GM20431 (cell line): ENCODE measurements around the gene CEP170B.
"Not testable (repeated sequence)": the region's sequence is repeated elsewhere in the genome, so short reads cannot be mapped to it uniquely, and the experiment has no call there.

Source experiments
- in situ Hi-C: fragments of 300-500 bp; cut with MseI, MboI; formaldehyde crosslinking; loops from one replicate; pipeline ENCODE4 v1.15.0; 2020; ENCODE audit warnings: low sequenced_read_pairs; ENCODE audit not compliant: unreplicated experiment

Gene CEP170B

GRCh38 chr14:104877066-104877805 is 12.2 kb downstream of the CEP170B start:
- in situ Hi-C loops, result no loop called here

DNA sequence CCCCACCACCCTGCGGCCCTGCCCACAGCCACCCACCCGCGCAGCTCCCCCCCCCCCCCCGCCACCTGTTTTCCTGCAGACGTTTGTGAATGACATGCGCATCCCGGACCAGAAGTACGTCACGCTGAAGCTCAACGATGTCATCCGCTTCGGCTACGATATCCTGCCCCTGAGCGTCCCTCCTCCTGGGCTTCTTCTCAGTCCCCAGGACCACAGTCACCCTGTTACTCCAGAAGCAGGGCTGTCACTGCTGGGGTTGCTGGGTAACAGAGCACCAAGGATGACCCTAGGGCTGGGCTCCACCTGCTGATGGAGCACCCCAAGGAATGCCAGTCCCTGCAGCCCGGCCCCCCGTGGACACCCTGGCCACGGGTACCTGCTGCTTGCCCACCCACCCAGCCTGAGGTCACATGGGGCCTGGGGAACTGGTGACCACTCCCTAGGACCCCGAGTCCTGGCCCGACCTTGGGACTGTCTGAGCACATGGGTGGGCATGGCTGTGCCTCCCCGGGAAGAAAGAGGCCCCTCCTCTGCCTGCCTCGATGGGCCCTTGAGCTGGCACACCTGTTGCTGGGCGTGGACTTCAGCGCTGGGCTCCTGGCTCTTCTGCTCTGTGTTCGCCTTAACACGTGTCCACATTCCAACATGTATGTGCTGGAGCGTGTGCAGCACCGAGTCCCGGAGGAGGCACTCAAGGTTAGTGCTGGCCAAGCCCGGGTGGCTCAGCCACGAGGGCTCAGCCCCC is 12.9 kb downstream of the CEP170B start:
- in situ Hi-C loops, result no loop called here

GRCh38 chr14:104878582-104878981 is 13.5 kb downstream of the CEP170B start:
- in situ Hi-C loops, result no loop called here

DNA sequence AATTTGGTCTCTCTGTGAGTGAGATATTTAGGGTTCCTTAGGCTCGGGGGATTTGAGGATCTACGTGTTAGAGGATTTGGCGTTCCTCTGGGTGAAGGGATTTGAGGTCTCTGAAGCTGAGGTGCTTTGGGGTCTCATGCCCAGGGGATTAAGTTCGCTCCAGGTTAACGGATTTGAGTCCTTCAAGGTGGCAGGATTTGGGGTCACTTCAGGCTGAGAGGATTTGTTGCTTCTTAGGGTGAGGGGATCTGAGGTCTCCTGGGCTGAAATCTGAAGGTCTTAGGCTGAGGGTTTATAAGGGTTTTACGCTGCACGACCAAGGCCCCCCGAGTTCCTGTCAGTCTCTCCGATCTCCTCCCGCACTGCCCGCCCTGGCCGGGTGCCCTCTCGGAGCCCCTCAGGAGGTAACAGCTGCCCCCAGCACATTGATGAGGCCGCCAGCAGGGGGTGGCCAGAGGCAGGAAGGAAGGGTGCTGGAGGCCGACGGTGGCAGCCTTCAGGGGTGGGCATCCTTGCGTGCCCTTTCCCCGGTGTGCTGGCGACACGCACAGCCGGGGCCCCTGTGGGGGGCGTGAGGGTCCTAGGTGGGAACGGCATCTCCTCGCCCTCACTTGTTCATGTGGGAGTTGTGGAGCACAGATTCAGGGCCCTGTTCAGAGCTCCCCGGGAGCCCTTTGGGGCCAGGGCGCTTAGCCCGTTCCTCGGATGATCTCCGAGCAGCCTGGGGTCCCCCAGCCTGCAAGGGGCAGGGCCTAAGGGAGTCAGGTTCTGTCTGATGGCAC is 14.3 kb downstream of the CEP170B start:
- in situ Hi-C loops, result no loop called here

- in situ Hi-C loops, result no loop called here
These were observed 15.0 kb downstream of the CEP170B start for GRCh38 chr14:104879983-104880565.

- in situ Hi-C loops, result no loop called here
These were observed 15.6 kb downstream of the CEP170B start for GRCh38 chr14:104880584-104881210.

GRCh38 chr14:104881369-104881979 is 16.4 kb downstream of the CEP170B start:
- in situ Hi-C loops, result no loop called here

DNA sequence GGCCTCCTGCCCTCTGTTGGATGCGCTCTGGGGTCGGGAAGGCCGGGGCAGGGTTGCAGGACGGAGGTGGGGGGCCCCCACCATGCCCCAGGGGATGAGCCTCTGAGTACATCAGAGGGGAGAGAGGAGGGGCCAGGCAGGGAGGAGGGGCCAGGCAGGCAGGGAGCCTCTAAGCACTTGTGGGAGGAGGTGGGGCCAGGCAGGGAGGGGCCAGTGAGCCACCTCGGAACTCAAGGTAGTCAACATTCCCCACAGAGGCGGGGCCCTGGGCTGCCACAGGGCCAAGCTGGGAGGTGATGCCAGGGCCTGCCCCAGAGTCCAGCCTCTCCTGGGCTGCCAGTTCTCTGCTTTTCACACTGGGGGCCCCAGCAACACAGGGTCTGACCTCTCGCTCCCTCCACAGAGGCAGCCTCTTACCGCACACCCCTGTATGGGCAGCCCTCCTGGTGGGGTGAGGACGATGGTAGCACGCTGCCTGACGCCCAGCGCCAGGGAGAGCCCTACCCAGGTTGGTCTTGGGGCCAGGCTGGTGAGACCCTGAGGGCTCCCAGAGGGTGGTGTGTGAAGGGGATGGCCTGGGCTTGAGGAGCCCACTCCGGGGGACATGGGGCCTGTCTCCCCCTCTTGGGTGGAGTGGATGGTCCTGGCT is 17.4 kb downstream of the CEP170B start:
- in situ Hi-C loops, result no loop called here

- in situ Hi-C loops, result no loop called here
These were observed 18.1 kb downstream of the CEP170B start for GRCh38 chr14:104882991-104883660.

DNA sequence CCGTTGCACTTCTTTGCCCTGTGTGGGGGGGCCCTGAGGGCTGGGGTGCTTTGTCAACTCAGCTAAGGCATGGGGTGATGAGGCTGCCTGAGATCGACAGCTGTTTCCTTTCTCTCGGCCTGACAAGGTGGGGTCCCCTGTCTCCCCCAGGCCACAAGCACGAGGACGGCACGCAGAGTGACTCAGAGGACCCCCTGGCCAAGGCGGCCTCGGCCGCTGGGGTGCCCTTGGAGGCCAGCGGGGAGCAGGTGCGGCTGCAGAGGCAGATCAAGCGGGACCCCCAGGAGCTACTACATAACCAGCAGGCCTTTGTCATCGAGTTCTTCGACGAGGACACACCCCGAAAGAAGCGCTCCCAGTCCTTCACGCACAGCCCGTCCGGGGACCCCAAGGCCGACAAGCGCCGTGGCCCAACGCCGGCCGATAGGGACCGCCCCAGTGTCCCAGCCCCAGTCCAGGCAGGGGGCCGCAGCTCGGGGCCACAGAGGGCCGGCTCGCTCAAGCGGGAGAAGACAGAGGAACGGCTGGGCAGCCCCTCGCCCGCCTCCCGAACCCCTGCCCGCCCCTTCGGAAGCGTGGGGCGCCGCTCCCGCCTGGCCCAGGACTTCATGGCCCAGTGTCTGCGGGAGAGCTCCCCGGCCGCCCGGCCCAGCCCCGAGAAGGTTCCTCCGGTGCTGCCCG is 18.8 kb downstream of the CEP170B start:
- in situ Hi-C loops, result no loop called here

- in situ Hi-C loops, result not testable (repeated sequence)
These were observed 19.3 kb downstream of the CEP170B start for GRCh38 chr14:104884381-104884780.

DNA sequence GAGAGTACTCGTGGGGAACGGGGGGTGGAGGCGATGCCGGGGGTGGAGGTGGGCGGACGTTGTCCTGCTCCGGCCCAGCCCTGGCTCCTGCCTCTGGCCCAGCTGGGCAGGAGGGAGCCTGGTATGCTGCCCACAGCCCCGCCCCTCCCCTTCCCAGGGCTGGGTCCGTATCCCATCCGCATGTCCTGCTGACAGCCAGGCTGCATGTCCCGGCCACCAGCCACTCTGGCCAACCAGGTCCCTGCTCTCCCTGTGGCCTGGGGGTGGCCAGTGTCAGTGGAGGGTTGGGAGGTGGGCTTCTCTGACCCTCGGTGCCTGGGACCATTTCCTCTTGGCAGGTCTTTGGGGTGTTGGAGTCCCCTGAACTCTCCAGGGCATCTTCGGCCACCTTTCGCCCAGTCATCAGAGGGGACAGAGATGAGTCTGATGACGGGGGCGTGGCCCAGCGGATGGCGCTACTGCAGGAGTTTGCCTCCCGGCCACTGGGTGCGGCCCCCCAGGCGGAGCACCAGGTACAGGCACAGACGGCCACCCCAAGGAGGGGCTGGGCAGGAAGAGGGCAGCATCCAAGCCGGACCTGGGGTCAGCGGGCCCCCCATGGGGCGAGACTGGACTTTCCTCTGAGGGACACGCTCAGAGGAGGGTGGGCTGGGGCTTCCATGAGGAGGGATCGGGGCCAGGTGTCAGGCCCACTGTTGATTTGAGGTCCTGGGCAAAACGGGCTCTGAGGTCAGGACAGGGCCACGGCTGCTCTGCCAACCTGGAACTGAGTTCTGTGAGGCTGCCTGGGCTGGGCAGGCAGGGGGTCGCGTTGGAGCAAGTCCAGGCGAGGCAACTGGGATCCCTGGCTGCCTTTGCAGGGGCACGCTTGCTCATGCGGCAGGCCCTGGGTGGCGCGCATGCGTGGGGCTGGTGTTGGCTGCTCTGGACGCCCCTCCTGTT is 20.2 kb downstream of the CEP170B start:
- in situ Hi-C loops, result no loop called here

- in situ Hi-C loops, result no loop called here
These were observed 21.1 kb downstream of the CEP170B start for GRCh38 chr14:104885973-104886689.

DNA sequence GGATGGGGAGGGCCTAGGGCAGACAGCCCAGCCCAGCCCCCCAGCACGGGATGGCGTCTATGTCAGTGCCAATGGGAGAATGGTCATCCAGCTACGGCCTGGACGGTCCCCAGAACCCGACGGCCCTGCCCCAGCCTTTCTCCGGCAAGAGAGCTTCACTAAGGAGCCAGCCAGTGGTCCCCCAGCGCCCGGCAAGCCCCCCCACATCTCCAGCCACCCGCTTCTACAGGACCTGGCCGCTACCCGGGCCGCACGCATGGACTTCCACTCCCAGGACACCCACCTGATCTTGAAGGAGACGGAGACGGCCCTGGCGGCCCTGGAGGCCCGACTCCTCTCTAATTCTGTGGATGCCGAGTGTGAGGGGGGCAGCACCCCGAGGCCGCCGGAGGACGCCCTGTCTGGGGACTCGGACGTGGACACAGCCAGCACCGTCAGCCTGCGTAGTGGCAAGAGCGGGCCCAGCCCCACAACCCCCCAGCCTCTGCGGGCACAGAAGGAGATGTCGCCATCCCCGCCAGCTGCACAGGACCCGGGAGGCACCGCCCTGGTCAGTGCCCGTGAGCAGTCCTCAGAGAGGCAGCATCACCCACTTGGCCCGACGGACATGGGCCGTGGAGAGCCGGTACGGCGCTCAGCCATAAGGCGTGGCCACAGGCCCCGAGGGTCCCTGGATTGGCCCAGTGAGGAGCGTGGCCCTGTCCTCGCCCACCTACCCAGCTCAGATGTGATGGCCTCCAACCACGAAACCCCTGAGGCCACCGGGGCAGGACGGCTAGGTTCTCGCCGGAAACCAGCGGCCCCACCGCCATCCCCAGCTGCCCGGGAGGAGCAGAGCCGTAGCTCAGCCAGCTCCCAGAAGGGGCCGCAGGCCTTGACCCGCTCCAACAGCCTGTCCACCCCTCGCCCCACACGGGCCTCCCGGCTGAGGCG is 21.9 kb downstream of the CEP170B start:
- in situ Hi-C loops, result no loop called here
